Measurements from ENCODE around the gene ARHGEF1. TPM values are rescaled to one million over a fixed set of nuclear protein-coding genes. Genes with fewer than 3 reads are reported as not detected.

The ARHGEF1 gene
- total and polyA plus RNA-seq, 11 donors = 22.8 to 89.2 (median 28.0) TPM

GRCh38 chr19:41866284-41866683 lies 16.7 kb upstream of the ARHGEF1 start:
- Histone ChIP-seq H3K9me3 (no peaks in the 10 kb centered on the region), H3K36me3 (peaks cover 0 to 100% (median 88%) of the 10 kb centered on the region in 9 donors), H3K27me3 (no peaks in the 10 kb centered on the region), H3K27ac (no peak overlapping the region), H3K4me1 (peaks cover 2 to 97% (median 31%) of the 10 kb centered on the region in 12 donors), H3K4me3 (no peak overlapping the region)
- WGBS, 4 donors = 95 to 97% (median 96%) methylated on average over 3 of the region's 3 CpGs
- ATAC-seq (no peak), DNase-seq (no peak)
- TF ChIP-seq CTCF (IDR thresholded peaks at IDR 0.05) (no peak), POLR2A (IDR thresholded peaks at IDR 0.05) (no peak)
- intact Hi-C loops (cut with DNase I) = loop anchor here in 1 of 10 donors (10.0 kb wide), 1 partner anchor 349 kb away; the partner anchor contains the start of gene DEDD2

GRCh38 chr19:41868120-41868988 lies 14.6 kb upstream of the ARHGEF1 start:
- Histone ChIP-seq H3K27me3 (no peaks in the 10 kb centered on the region), H3K4me3 (no peak overlapping the region), H3K36me3 (peaks cover 0 to 89% (median 75%) of the 10 kb centered on the region in 9 donors), H3K4me1 (peaks cover 0 to 97% (median 24%) of the 10 kb centered on the region in 12 donors), H3K27ac (peak overlapping the region in 1 of 12 donors; percentile 19), H3K9me3 (no peaks in the 10 kb centered on the region)
- intact Hi-C loops (cut with DNase I) = loop anchor here in 1 of 10 donors (10.0 kb wide), 1 partner anchor 346 kb away; the partner anchor contains the start of gene DEDD2
- WGBS, 4 donors = 79 to 88% (median 84%) methylated on average over 10 of the region's 10 CpGs
- no peak for ATAC-seq
- no peak for TF ChIP-seq POLR2A (IDR thresholded peaks at IDR 0.05)
- no peak for TF ChIP-seq CTCF (IDR thresholded peaks at IDR 0.05)
- DNase-seq = no peak

- TF ChIP-seq POLR2A (IDR thresholded peaks at IDR 0.05) (no peak), CTCF (IDR thresholded peaks at IDR 0.05) (no peak)
- H3K4me1 ChIP-seq = peaks cover 0 to 98% (median 23%) of the 10 kb centered on the region in 12 donors
- 85 to 90% (median 88%) methylated on average over 12 of the region's 12 CpGs for WGBS, 4 donors
- no peaks in the 10 kb centered on the region for H3K27me3 ChIP-seq
- no peaks in the 10 kb centered on the region for H3K9me3 ChIP-seq
- H3K4me3 ChIP-seq = no peak overlapping the region
- peaks cover 0 to 83% (median 70%) of the 10 kb centered on the region in 9 donors for H3K36me3 ChIP-seq
- no peak overlapping the region for H3K27ac ChIP-seq
- ATAC-seq (no peak), DNase-seq (no peak)
- intact Hi-C loops (cut with DNase I) = loop anchor here in 1 of 10 donors (10.0 kb wide), 1 partner anchor 346 kb away; the partner anchor contains the start of gene DEDD2
Observed at GRCh38 chr19:41868989-41869300, 14.0 kb upstream of the ARHGEF1 start.

- H3K27ac ChIP-seq = peak overlapping the region in 1 of 12 donors; percentile 86
- peaks cover 0 to 78% (median 65%) of the 10 kb centered on the region in 9 donors for H3K36me3 ChIP-seq
- no peaks in the 10 kb centered on the region for H3K9me3 ChIP-seq
- intact Hi-C loops (cut with DNase I) = loop anchor here in 1 of 10 donors (10.0 kb wide), 1 partner anchor 345 kb away; the partner anchor contains the start of gene DEDD2
- H3K4me3 ChIP-seq = no peak overlapping the region
- TF ChIP-seq CTCF (IDR thresholded peaks at IDR 0.05) = no peak
- no peak for TF ChIP-seq POLR2A (IDR thresholded peaks at IDR 0.05)
- peaks cover 0 to 97% (median 22%) of the 10 kb centered on the region in 12 donors for H3K4me1 ChIP-seq
- no peaks in the 10 kb centered on the region for H3K27me3 ChIP-seq
- 82 to 88% (median 84%) methylated on average over 12 to 13 of the region's 13 CpGs for WGBS, 4 donors
- ATAC-seq = no peak
- DNase-seq = no peak
Observed at GRCh38 chr19:41869374-41869955, 13.5 kb upstream of the ARHGEF1 start.

All from heart left ventricle (tissue), 16 donors.